SW480 (cell line): ENCODE results near the gene DNAJC10.

ENCODE experiments used
- DNase-seq: peaks from one replicate; pipeline ENCODE4 v3.0.0-alpha.2; 2016; ENCODE audit warnings: low spot score

The DNAJC10 gene

GRCh38 chr2:182834293-182834692 lies 118.2 kb downstream of the DNAJC10 start:
- no peak for DNase-seq

- no peak for DNase-seq
Measured at GRCh38 chr2:182836451-182836850, 120.4 kb downstream of the DNAJC10 start.
